Left ventricle myocardium superior (tissue), 1 donor: ENCODE measurements around the gene RPS8. TPM values are rescaled to one million over a fixed set of nuclear protein-coding genes. Genes with fewer than 3 reads are reported as not detected.
"Not testable (repeated sequence)": the region's sequence is repeated elsewhere in the genome, so short reads cannot be mapped to it uniquely, and the experiment has no call there.

Experiments
- ATAC-seq: fragments of 200-7000 bp; cut with Tn5 transposase; one replicate; pipeline ENCODE4 v1.9.1; 2020; ENCODE audit warnings: mild to moderate bottlenecking, moderate library complexity
- DNase-seq: peaks from one replicate; pipeline ENCODE4 v3.0.0-alpha.2; 2020
- intact Hi-C: fragments of 100-400 bp; cut with micrococcal nuclease; formaldehyde crosslinking; loops from one replicate; pipeline ENCODE4 v1.11.0; 2022
- total RNA-seq: library from RNA; stranded (reverse); fragmentation: NEBNext Ultra II Directional; extraction: Animal tissue kit (Norgen Biotek cat#: 25700); gene quantifications from one replicate; pipeline ENCODE4 v1.2.1, GENCODE V29; 2021
- donor health status: DM: no; HTN: yes; CAD: no; lungs with severe emphysema.

The RPS8 gene
- total RNA-seq, 1 donor from 2014 or later: 727 TPM

- peak; percentile 13 for ATAC-seq
- DNase-seq: peak; percentile 53
These were observed 37.6 kb downstream of the RPS8 start for GRCh38 chr1:44812822-44813543.

DNA sequence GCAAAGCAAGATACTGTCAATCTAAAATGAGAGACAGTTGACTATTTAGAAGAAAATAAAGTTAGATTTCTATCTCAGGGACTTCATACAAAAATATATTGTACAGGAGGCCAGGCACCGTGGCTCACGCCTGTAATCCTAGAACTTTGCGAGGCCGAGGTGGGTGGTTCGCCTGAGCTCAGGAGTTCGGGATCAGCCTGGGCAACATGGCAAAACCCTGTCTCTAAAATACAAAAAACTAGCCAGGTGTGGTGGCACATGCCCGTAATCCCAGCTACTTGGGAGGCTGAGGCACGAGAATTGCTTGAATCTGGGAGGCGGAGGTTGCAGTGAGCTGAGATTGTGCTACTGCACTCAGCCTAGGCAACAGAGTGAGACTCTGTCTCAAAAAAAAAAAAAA is 40.6 kb downstream of the RPS8 start:
- peak; percentile 10 for DNase-seq
- intact Hi-C loops, ATAC-seq: not testable (repeated sequence)

More at GRCh38 chr1:44812822-44813543, 37.6 kb downstream of the RPS8 start:
- intact Hi-C loops: no loop called here

- intact Hi-C loops: no loop called here
- no peak for ATAC-seq
- no peak for DNase-seq
These were observed 42.0 kb downstream of the RPS8 start for GRCh38 chr1:44817307-44817706.

GRCh38 chr1:44817771-44818495 is 42.6 kb downstream of the RPS8 start:
- peak; percentile 9 for DNase-seq
- intact Hi-C loops: no loop called here

GRCh38 chr1:44819196-44819607 is 43.9 kb downstream of the RPS8 start:
- DNase-seq: no peak
- intact Hi-C loops: no loop called here
- peak; percentile 21 for ATAC-seq

More at GRCh38 chr1:44817771-44818495, 42.6 kb downstream of the RPS8 start:
- ATAC-seq: no peak

GRCh38 chr1:44819608-44820327 is 44.4 kb downstream of the RPS8 start:
- intact Hi-C loops: no loop called here
- ATAC-seq (peak; percentile 90), DNase-seq (peak; percentile 84)

- peak; percentile 13 for DNase-seq
These were observed 45.2 kb downstream of the RPS8 start for GRCh38 chr1:44820328-44821239.

DNA sequence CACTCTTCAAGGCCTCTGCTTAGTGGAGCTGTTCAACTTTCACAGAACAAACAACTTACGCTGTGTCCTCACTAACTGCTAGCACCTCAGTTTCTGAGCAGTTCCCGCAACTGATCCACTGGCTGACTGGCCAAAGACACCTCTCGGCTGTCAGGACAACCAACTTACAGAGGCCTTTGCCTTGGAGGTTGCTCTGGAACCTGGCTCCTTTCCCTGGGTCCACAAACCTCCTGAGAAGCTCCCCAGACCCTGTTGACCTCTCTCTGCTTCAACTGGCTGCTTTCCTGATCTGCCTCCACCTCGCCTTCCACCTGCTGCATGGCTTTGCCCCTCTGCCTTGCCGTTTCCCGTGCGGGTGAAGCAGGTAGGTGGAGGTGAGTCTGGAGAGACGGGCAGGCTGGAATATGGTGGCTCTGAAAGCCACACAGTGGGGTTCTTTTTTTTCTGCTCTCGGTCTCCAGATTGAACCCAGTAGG is 45.9 kb downstream of the RPS8 start:
- DNase-seq (peak; percentile 18), ATAC-seq (no peak)
- intact Hi-C loops: no loop called here

More at GRCh38 chr1:44820328-44821239, 45.2 kb downstream of the RPS8 start:
- peak; percentile 41 for ATAC-seq
- intact Hi-C loops: no loop called here

DNA sequence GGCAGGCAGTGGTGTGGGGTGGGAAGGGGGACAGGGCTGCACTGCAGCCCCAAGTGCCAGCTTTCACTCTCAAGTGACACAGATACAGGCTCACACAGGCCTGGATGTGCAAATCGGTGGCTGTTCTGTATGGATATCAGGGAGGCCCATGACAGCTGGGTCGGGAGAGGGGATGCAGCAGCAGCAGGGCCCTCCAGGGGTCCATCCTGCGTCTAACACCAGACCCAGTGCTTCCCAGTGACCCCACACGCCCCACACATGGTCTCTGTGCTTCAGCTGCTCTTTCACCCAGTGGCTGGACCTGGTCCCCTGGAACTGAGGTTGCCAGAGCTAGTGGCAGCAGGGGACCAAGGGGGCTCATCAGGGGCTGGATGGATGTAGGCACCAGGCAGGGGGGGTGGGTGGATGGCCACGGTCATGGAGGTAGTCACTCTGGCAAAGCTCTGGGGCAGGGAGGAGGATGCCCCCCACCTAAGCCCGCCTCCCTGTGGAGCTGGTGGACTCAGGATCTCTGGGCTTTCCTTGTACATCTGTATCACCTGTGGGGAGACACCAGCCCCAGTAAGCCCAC is 46.9 kb downstream of the RPS8 start:
- intact Hi-C loops: no loop called here
- no peak for ATAC-seq
- no peak for DNase-seq

GRCh38 chr1:44822981-44823451 is 47.7 kb downstream of the RPS8 start:
- intact Hi-C loops: no loop called here
- DNase-seq: no peak
- no peak for ATAC-seq

GRCh38 chr1:44824392-44824791 is 49.1 kb downstream of the RPS8 start:
- intact Hi-C loops, DNase-seq, ATAC-seq: not testable (repeated sequence)

GRCh38 chr1:44826375-44827196 is 51.2 kb downstream of the RPS8 start:
- DNase-seq: peak; percentile 80
- intact Hi-C loops: no loop called here
- peak; percentile 86 for ATAC-seq

GRCh38 chr1:44827197-44828002 is 52.1 kb downstream of the RPS8 start:
- intact Hi-C loops: no loop called here
- ATAC-seq (no peak), DNase-seq (no peak)

GRCh38 chr1:44828003-44828651 is 52.8 kb downstream of the RPS8 start:
- ATAC-seq: no peak
- DNase-seq: no peak
- intact Hi-C loops: no loop called here
